ENCODE data around the gene TBC1D8.

The TBC1D8 gene

DNA sequence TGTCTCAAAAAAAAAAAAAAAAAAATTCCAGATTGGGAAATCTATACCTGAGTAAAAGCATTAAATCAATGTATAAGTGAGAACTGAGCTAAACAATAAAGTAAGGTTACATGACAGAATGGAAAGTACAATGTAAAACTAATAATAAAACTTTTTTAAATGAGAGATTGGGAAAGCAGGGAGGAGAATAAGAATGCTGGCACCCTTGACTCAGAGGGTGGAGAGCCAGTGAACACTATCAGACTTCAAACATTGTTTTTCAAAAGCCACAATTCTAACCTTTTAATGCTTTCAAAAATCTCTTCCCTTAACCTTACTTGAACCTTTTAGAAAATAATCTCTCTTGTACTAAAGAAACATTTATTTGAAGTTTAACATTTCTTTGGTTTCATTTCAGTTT is 63.5 kb downstream of the TBC1D8 start:
- H3K4me1 Mint-ChIP-seq = no peaks in the 10 kb centered on the region
- H3K27me3 Mint-ChIP-seq = peaks cover 7% of the 10 kb centered on the region
- H3K36me3 Mint-ChIP-seq (ENCODE audit: insufficient read depth) = peaks cover 1% of the 10 kb centered on the region
- H3K27ac Mint-ChIP-seq (ENCODE audit: low read depth) = no peak overlapping the region
- H3K4me3 Mint-ChIP-seq = no peak overlapping the region
- DNase-seq (ENCODE audit: low spot score in 2 of 2) (no peak), ATAC-seq (replicated peaks; ENCODE audit: extremely low read depth, poor library complexity, severe bottlenecking) (no peak)
- H3K9me3 Mint-ChIP-seq = no peaks in the 10 kb centered on the region

DNA sequence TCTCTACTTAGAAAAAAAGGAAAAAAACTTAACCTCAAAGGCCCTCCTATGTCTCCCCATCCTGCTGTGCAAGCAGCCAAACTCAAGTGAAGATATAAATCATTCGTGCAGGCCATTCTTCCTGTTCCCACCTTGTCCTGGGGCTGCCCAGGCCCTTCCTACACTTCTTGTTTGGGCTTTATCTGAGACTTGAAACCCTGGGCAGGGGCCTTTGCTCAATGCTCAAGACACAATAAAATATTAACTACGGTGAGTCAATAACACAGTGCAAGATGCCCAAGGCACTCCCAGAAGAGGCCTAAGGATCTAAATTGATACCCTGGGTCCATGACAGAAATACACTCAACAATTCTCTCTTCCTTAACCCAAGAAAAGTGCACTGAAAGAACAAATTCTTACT is 67.6 kb downstream of the TBC1D8 start:
- Mint-ChIP-seq H3K36me3 (ENCODE audit: insufficient read depth) (no peaks in the 10 kb centered on the region), H3K27me3 (peaks cover 25% of the 10 kb centered on the region), H3K4me3 (no peak overlapping the region), H3K4me1 (no peaks in the 10 kb centered on the region), H3K9me3 (no peaks in the 10 kb centered on the region), H3K27ac (ENCODE audit: low read depth) (no peak overlapping the region)
- no peak for DNase-seq (ENCODE audit: low spot score in 2 of 2)
- ATAC-seq (replicated peaks; ENCODE audit: extremely low read depth, poor library complexity, severe bottlenecking) = no peak

DNA sequence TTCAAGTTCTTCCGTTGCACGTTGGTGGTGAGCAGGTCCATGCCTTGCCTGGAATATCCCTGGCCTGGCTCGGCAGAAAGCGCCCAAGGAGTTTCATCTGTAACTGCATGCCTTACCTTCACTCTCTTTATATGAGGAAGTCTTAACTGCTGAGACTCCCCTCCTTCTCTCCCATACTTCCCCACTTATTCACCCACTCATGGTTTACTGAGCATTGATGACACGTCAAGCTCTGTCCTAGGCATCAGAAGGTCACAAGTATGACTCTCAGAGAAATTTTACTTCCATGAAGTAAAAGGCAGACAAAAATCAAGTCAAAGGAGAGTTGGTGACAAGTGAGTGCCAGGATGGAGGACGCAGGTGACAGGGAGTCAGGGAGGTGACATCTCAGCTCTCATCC is 68.2 kb downstream of the TBC1D8 start:
- DNase-seq (ENCODE audit: low spot score in 2 of 2) = no peak
- no peaks in the 10 kb centered on the region for H3K4me1 Mint-ChIP-seq
- no peak overlapping the region for H3K4me3 Mint-ChIP-seq
- peaks cover 24% of the 10 kb centered on the region for H3K27me3 Mint-ChIP-seq
- no peaks in the 10 kb centered on the region for H3K9me3 Mint-ChIP-seq
- no peak overlapping the region for H3K27ac Mint-ChIP-seq (ENCODE audit: low read depth)
- no peak for ATAC-seq (replicated peaks; ENCODE audit: extremely low read depth, poor library complexity, severe bottlenecking)
- H3K36me3 Mint-ChIP-seq (ENCODE audit: insufficient read depth) = no peaks in the 10 kb centered on the region

DNA sequence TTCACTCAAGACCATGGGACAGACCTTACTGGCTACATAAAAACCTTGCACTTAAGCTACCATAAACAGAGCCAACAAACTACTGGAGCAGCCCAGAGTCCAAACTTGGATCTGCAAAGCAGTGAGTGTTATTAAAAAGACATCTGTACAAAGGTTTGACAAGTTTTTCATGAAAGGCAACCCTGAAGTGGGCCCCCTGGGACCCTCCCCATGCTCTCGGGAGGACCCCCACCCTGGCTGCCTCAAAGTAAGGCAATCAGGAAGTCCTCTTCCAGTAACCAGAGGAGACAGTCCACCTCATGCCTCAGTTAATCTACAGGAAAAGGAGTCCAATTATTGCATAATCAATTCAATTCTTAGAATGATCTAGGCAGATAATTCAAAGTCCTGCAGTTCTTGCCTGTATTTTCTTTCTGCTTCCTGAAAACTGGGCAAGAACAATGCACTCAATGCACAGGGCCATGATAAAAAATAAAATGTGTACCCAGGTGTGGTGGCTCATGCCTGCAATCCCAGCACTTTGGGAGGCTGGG is 69.7 kb downstream of the TBC1D8 start:
- Mint-ChIP-seq H3K27me3 (peaks cover 34% of the 10 kb centered on the region), H3K4me3 (no peak overlapping the region), H3K9me3 (no peaks in the 10 kb centered on the region), H3K36me3 (ENCODE audit: insufficient read depth) (no peaks in the 10 kb centered on the region), H3K27ac (ENCODE audit: low read depth) (no peak overlapping the region), H3K4me1 (no peaks in the 10 kb centered on the region)
- ATAC-seq (replicated peaks; ENCODE audit: extremely low read depth, poor library complexity, severe bottlenecking) (no peak), DNase-seq (ENCODE audit: low spot score in 2 of 2) (no peak)

DNA sequence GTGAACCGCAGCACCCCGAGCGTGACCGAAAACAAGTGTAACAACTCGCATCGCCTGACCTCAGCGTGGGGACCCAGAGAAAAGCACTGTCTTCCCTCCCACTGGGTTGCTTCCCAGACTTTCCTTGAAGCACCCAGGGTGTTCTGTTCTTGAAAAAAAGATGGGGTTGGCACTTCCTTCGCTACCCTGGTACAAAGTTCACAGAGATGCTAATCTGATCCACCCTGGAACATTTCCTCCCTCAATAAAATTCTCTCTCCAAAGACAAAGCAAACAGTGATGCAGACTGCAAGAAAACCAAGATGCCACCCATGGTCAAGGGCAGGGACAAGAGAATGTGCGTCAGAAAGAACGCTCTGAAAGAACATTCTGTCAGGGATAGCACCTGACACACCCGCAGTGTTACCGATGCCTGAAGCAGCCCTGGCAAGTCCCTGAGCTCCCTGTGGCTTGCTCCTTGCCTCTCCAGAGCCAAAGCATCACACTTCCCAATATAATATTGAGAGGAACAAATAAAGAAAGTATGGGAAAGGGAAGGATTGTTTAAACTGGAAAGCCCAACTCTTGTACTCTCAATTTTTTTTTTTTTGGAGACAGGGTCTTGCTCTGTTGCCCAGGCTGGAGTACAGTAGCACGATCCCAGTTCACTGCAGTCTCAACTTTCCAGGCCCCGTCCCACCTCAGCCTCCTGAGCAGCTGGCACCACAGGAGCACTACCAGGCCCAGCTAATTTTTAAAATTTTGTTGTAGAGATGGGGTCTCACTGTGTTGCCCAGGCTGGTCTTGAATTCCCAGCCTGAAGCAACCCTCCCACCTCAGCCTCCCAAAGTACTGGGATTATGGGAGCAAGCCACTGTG is 70.7 kb downstream of the TBC1D8 start:
- no peak for ATAC-seq (replicated peaks; ENCODE audit: extremely low read depth, poor library complexity, severe bottlenecking)
- H3K9me3 Mint-ChIP-seq = no peaks in the 10 kb centered on the region
- H3K27ac Mint-ChIP-seq (ENCODE audit: low read depth) = no peak overlapping the region
- H3K4me3 Mint-ChIP-seq = no peak overlapping the region
- no peaks in the 10 kb centered on the region for H3K4me1 Mint-ChIP-seq
- no peaks in the 10 kb centered on the region for H3K36me3 Mint-ChIP-seq (ENCODE audit: insufficient read depth)
- peaks cover 34% of the 10 kb centered on the region for H3K27me3 Mint-ChIP-seq
- DNase-seq (ENCODE audit: low spot score in 2 of 2) = no peak

DNA sequence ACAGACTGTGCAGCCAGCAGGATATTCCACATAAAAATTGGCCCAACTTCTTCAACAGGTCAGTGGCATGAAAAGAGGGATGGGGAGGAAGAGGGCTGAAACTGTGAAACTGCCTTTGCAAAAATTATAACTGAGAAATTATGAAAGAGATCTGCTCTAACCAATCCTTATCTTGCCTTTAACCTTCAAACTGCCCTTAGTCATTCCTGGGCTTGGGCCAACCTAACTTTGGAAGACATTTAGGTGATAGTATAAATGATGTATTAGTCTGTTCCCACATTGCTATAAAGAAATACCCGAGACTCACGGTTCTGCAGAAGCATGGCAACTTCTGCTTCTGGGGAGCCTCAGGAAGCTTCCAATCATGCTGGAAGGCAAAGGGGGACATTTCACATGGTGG is 74.6 kb downstream of the TBC1D8 start:
- no peak for ATAC-seq (replicated peaks; ENCODE audit: extremely low read depth, poor library complexity, severe bottlenecking)
- no peaks in the 10 kb centered on the region for H3K9me3 Mint-ChIP-seq
- H3K36me3 Mint-ChIP-seq (ENCODE audit: insufficient read depth) = no peaks in the 10 kb centered on the region
- no peak overlapping the region for H3K27ac Mint-ChIP-seq (ENCODE audit: low read depth)
- no peak overlapping the region for H3K4me3 Mint-ChIP-seq
- no peaks in the 10 kb centered on the region for H3K4me1 Mint-ChIP-seq
- H3K27me3 Mint-ChIP-seq = peaks cover 32% of the 10 kb centered on the region
- DNase-seq (ENCODE audit: low spot score in 2 of 2) = no peak

DNA sequence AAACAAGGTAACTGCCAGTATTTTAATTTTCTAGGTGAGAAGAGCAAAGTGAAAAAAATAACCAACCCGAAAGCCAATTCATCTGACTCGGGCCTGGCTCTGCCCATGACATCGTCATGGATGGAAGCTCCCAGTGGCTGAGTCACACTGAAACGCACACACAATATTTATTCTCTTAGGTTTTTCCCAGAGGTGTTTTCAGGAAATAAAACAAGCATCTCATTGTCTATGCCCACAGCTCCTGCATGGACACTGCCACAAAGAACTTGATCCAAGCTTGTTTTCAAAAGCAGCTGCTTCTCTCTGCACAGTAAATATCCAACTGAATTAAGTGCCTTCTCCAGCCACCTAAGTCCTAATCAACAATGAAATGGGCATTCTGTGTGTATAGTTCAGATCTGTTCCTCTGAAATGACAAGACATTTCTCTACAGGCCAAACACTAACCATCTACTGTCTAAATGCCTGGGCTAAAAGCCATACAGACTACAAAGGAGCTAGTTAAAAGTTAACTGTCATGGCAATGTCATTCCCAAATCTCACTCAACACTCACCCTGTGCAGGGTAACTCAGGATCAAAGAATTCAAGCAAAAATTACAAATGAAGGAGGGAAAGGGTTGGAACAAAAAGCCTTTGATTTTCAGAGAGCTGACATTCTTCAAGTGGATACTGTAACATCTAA is 86.2 kb downstream of the TBC1D8 start:
- ATAC-seq (replicated peaks; ENCODE audit: extremely low read depth, poor library complexity, severe bottlenecking) = no peak
- DNase-seq (ENCODE audit: low spot score in 2 of 2) = no peak
- Mint-ChIP-seq H3K36me3 (ENCODE audit: insufficient read depth) (no peaks in the 10 kb centered on the region), H3K27ac (ENCODE audit: low read depth) (no peak overlapping the region), H3K4me1 (no peaks in the 10 kb centered on the region), H3K4me3 (no peak overlapping the region), H3K27me3 (no peaks in the 10 kb centered on the region), H3K9me3 (no peaks in the 10 kb centered on the region)

DNA sequence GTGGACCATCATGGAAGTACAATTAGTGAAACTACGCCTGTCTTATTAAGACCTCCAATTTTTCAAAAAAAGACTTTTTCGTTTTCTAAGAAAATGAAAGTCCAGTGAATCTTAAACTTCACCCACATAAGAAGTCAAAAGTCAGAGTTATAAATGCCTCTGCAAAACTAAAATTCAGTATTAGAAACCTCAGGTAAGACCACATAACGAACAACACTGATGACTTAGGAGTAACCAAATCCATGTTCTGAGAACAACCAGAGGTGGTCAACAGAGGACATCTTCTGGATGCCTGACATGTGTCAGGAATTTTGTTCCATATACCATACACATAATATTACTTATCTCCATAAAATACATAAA is 86.7 kb downstream of the TBC1D8 start:
- H3K4me3 Mint-ChIP-seq = no peak overlapping the region

DNA sequence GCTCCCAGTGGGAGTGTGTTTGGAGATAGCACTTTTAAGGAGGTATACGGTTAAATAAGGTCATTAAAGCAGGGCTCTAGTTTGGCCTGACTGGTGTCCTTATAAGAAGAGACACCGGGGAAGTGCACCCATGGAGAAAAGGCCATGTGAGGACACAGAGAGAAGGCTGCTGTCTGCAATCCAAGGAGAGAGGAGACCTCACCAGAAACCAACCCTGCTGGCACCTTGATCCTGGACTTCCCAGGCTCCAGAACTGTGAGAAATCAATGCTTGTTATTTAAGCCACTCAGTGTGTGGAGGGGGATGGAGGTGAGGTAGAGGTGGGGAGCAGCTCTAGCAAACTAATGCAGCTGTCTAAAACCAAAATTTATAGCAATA is 87.1 kb downstream of the TBC1D8 start:
- Mint-ChIP-seq H3K27me3 (no peaks in the 10 kb centered on the region), H3K4me1 (no peaks in the 10 kb centered on the region), H3K27ac (ENCODE audit: low read depth) (no peak overlapping the region), H3K4me3 (no peak overlapping the region), H3K36me3 (ENCODE audit: insufficient read depth) (no peaks in the 10 kb centered on the region), H3K9me3 (no peaks in the 10 kb centered on the region)
- DNase-seq (ENCODE audit: low spot score in 2 of 2) = no peak
- no peak for ATAC-seq (replicated peaks; ENCODE audit: extremely low read depth, poor library complexity, severe bottlenecking)

More for the DNA sequence above, 86.7 kb downstream of the TBC1D8 start:
- no peak for ATAC-seq (replicated peaks; ENCODE audit: extremely low read depth, poor library complexity, severe bottlenecking)
- no peak overlapping the region for H3K27ac Mint-ChIP-seq (ENCODE audit: low read depth)
- DNase-seq (ENCODE audit: low spot score in 2 of 2) = no peak
- H3K4me1 Mint-ChIP-seq = no peaks in the 10 kb centered on the region
- no peaks in the 10 kb centered on the region for H3K27me3 Mint-ChIP-seq
- no peaks in the 10 kb centered on the region for H3K36me3 Mint-ChIP-seq (ENCODE audit: insufficient read depth)
- H3K9me3 Mint-ChIP-seq = no peaks in the 10 kb centered on the region

DNA sequence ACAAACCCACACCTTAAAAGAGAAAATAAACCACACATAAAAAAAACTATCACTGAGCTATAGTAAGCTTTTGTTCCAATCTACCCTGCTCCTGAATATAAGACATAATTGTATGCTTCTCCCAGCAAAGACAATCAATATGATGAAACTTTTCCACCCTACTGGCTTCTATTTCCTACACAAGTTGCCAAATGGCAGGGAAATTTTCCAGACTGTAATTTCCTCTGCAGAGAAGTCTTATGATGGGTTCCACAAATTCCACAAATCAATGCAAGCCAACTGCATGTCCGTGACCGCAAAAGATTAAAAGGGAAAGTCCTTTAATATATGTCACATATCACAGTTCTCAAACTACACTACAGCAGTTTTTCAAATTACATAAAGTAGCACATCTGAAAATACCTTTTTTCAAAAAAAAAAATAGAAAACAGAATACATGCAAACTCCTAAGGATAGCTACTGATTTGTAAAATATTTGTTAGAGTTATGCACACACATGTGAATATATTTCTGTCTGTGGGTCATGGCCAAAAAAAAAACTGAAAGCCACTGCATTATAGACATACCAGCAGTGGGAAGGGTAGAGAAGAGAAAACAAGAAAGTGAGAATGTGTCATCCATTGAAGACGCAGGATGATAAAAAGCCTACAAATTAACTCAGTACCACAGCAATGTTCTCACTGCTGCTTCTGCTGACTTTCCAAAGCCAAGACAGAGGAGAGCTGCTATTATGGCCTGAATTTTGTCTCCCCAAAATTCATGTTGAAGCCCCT is 87.6 kb downstream of the TBC1D8 start:
- no peak for ATAC-seq (replicated peaks; ENCODE audit: extremely low read depth, poor library complexity, severe bottlenecking)
- no peak for DNase-seq (ENCODE audit: low spot score in 2 of 2)
- H3K27ac Mint-ChIP-seq (ENCODE audit: low read depth) = no peak overlapping the region
- no peaks in the 10 kb centered on the region for H3K27me3 Mint-ChIP-seq
- no peaks in the 10 kb centered on the region for H3K4me1 Mint-ChIP-seq
- H3K9me3 Mint-ChIP-seq = no peaks in the 10 kb centered on the region
- no peaks in the 10 kb centered on the region for H3K36me3 Mint-ChIP-seq (ENCODE audit: insufficient read depth)
- no peak overlapping the region for H3K4me3 Mint-ChIP-seq

DNA sequence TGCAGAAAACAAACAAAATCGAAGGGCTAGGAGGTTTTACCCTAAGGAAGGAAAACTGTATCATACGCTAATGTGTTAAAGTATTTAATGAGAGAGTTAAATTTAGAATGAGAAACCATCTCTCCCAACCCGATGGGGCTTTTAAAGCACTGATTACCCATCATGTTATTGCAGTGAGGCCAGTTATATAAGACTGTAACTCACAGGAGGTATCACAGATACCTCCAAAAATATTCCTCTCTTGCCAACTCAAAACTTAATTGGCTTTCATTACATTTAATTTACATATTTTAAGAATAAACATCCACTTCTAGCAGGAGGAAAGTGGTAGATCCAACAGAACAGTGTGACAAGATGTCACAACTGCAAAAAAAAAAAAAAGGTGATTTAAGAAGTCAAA is 92.8 kb downstream of the TBC1D8 start:
- Mint-ChIP-seq H3K4me1 (no peaks in the 10 kb centered on the region), H3K27ac (ENCODE audit: low read depth) (no peak overlapping the region), H3K36me3 (ENCODE audit: insufficient read depth) (no peaks in the 10 kb centered on the region), H3K9me3 (no peaks in the 10 kb centered on the region), H3K4me3 (no peak overlapping the region), H3K27me3 (no peaks in the 10 kb centered on the region)
- DNase-seq (ENCODE audit: low spot score in 2 of 2) = no peak
- no peak for ATAC-seq (replicated peaks; ENCODE audit: extremely low read depth, poor library complexity, severe bottlenecking)

DNA sequence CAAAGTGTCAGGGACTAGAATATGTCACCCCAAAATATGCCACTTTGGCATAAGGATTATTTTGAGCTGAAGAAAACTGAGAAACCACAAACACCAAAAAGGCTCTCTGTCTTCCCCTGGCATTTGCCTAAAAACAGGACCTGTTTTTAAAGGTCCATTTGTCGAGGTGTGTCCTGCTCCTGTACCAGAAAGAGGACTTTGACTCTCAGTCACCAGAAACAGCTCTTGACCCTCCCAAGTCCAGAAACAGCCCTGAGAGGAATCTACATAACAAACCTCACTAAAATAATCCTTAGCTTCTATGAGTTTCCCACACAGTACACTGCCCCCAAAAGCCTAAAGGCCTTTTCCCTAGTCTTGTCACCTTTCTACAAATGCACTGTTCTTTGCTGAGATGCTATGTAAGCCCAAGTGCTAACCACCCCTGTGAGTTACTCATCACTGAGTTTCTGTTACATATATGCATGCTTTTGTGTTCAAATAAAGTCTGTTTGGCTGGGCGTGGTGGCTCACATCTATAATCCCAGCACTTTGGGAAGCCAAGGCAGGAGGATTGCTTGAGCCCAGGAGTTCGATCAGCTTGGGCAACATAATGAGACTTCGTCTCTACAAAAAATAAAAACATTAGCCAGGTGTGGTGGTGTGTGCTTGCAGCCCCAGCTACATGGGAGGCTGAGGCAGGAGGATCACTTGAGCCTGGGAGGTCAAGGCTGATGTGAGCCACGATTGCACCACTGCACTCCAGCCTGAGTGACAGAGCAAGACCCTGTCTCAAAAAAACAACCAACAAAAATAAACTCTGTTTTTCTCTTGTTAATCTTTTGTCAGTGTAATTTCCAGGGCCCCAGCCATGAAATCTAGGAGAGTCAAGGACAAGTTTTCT is 93.9 kb downstream of the TBC1D8 start:
- Mint-ChIP-seq H3K9me3 (no peaks in the 10 kb centered on the region), H3K36me3 (ENCODE audit: insufficient read depth) (no peaks in the 10 kb centered on the region), H3K4me1 (no peaks in the 10 kb centered on the region), H3K4me3 (no peak overlapping the region), H3K27me3 (no peaks in the 10 kb centered on the region), H3K27ac (ENCODE audit: low read depth) (no peak overlapping the region)
- DNase-seq (ENCODE audit: low spot score in 2 of 2) (no peak), ATAC-seq (replicated peaks; ENCODE audit: extremely low read depth, poor library complexity, severe bottlenecking) (no peak)

Data from central memory CD8-positive, alpha-beta T cell (primary cell).